Uterus (tissue), 2 donors: ENCODE results near the gene NUBPL.

Experiments used
- POLR2A ChIP-seq, 2 donors: fragments of 450-650 bp; IDR thresholded peaks; one replicate each; pipeline ENCODE4 v1.6.1; 2016; ENCODE audit warnings: antibody characterized with exemption in 2 of 2, mild to moderate bottlenecking in 1 of 2, moderate library complexity in 1 of 2
- TF ChIP-seq, protein P1 (sequence below), 4 experiments: fragments of 200-600 bp in 2 of 4; fragments of 450-650 bp in 2 of 4; sonication (generic) in 2 of 4; IDR thresholded peaks; one replicate each; pipeline ENCODE4 v1.5.1; 2016 to 2019; ENCODE audit warnings: antibody characterized with exemption in 4 of 4, mild to moderate bottlenecking in 2 of 4, moderate library complexity in 1 of 4

DNA sequence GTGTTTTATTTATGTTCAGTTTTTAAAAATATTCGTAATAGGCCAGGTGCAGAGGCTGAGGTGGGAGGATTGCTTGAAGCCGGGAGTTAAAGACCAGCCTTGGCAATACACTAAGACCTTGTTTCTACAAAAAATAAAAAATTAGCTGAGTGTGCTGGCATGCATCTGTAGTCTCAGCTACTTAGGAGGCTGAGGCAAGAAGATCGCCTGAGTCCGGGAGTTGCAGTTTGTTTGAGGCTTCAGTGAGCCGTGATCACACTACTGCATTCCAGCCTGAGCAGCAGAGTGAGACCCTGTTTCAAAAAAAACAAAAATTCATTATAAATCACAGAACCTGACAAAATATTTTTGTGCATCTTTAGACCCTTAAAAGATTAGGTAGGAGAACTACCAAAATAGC lies 275.8 kb downstream of the NUBPL start:
- TF ChIP-seq, protein P1, sequence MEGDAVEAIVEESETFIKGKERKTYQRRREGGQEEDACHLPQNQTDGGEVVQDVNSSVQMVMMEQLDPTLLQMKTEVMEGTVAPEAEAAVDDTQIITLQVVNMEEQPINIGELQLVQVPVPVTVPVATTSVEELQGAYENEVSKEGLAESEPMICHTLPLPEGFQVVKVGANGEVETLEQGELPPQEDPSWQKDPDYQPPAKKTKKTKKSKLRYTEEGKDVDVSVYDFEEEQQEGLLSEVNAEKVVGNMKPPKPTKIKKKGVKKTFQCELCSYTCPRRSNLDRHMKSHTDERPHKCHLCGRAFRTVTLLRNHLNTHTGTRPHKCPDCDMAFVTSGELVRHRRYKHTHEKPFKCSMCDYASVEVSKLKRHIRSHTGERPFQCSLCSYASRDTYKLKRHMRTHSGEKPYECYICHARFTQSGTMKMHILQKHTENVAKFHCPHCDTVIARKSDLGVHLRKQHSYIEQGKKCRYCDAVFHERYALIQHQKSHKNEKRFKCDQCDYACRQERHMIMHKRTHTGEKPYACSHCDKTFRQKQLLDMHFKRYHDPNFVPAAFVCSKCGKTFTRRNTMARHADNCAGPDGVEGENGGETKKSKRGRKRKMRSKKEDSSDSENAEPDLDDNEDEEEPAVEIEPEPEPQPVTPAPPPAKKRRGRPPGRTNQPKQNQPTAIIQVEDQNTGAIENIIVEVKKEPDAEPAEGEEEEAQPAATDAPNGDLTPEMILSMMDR (IDR thresholded peaks at IDR 0.05): no peak
- no peak for TF ChIP-seq POLR2A (IDR thresholded peaks at IDR 0.05)
